Suprapubic skin (tissue), 4 donors: ENCODE data around the gene LDB2. TPM values are rescaled to one million over a fixed set of nuclear protein-coding genes. Genes with fewer than 3 reads are reported as not detected.

Experiments used
- DNase-seq, 2 donors: peaks; one replicate each; pipeline ENCODE4 v3.0.0-alpha.2; 2019; ENCODE audit warnings: low spot score in 2 of 2
- H3K27ac ChIP-seq: fragments of 200-600 bp; sonication (generic); one replicate; pipeline ENCODE4 v1.5.1; 2019
- H3K27me3 ChIP-seq: fragments of 200-600 bp; sonication (generic); one replicate; pipeline ENCODE4 v1.5.1; 2019
- H3K36me3 ChIP-seq: fragments of 200-600 bp; sonication (generic); one replicate; pipeline ENCODE4 v1.5.1; 2019
- H3K4me1 ChIP-seq: fragments of 200-600 bp; sonication (generic); one replicate; pipeline ENCODE4 v1.5.1; 2019
- H3K4me3 ChIP-seq: fragments of 200-600 bp; sonication (generic); one replicate; pipeline ENCODE4 v1.5.1; 2019; ENCODE audit warnings: mild to moderate bottlenecking
- H3K9me3 ChIP-seq: fragments of 200-600 bp; sonication (generic); one replicate; pipeline ENCODE4 v1.5.1; 2019
- EP300 ChIP-seq: sonication (generic); formaldehyde crosslinking; IDR thresholded peaks from one replicate; pipeline ENCODE4 v1.6.1; 2017; ENCODE audit warnings: antibody characterized with exemption
- POLR2A ChIP-seq, 2 donors: fragments of 450-650 bp; IDR thresholded peaks; one replicate each; pipeline ENCODE4 v1.6.1; 2017; ENCODE audit warnings: antibody characterized with exemption in 2 of 2, mild to moderate bottlenecking in 2 of 2, moderate library complexity in 2 of 2
- POLR2AphosphoS5 ChIP-seq, 3 donors: sonication (generic); formaldehyde crosslinking; IDR thresholded peaks; one replicate each; pipeline ENCODE4 v1.6.1; 2017; ENCODE audit warnings: antibody characterized with exemption in 3 of 3
- WGBS: methylation state at CpG from one replicate; pipeline ENCODE4 v1.1.5; 2018; 5-methylcytosine and 5-hydroxymethylcytosine counted together
- total RNA-seq, 4 donors: library from RNA; depleted of rRNA; stranded (reverse); fragments of >200 nt; gene quantifications; one replicate each; pipeline ENCODE4 v1.1.0, GENCODE V29; 2016
- TF ChIP-seq, protein P1 (sequence below), 2 donors: fragments of 200-600 bp in 1 of 2; fragments of 450-650 bp in 1 of 2; sonication (generic) in 1 of 2; IDR thresholded peaks; one replicate each; pipeline ENCODE4 v1.5.1; 2016 to 2019; ENCODE audit warnings: antibody characterized with exemption in 2 of 2, mild to moderate bottlenecking in 1 of 2, moderate library complexity in 1 of 2

LDB2 gene
- total RNA-seq, 4 donors from 2014 or later: 4.7 to 17.7 (median 9.9) TPM

DNA sequence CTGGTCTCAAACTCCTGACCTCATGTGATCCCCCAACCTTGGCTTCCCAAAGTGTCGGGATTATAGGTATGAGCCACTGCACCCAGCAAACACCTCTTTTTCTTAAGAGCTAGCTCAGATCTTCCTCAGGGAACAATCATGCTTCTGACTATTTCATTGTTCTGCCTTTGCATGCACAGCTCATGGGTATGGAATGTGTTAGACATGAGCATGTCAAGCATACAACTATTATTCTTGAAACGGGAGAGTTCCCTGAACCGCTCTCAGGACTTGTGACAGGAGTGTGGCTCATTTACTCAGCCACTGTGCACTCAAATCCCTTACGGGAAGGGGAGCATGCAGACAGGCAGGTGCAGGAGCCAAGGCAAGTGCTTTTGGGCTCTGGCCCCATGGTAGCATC, 440.5 kb downstream of the LDB2 start:
- no peak overlapping the region for H3K27ac ChIP-seq
- no peaks in the 10 kb centered on the region for H3K9me3 ChIP-seq
- TF ChIP-seq EP300: no peak
- TF ChIP-seq, protein P1, sequence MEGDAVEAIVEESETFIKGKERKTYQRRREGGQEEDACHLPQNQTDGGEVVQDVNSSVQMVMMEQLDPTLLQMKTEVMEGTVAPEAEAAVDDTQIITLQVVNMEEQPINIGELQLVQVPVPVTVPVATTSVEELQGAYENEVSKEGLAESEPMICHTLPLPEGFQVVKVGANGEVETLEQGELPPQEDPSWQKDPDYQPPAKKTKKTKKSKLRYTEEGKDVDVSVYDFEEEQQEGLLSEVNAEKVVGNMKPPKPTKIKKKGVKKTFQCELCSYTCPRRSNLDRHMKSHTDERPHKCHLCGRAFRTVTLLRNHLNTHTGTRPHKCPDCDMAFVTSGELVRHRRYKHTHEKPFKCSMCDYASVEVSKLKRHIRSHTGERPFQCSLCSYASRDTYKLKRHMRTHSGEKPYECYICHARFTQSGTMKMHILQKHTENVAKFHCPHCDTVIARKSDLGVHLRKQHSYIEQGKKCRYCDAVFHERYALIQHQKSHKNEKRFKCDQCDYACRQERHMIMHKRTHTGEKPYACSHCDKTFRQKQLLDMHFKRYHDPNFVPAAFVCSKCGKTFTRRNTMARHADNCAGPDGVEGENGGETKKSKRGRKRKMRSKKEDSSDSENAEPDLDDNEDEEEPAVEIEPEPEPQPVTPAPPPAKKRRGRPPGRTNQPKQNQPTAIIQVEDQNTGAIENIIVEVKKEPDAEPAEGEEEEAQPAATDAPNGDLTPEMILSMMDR (IDR thresholded peaks at IDR 0.05): no peak
- no peak for TF ChIP-seq POLR2AphosphoS5 (IDR thresholded peaks at IDR 0.05)
- TF ChIP-seq POLR2A (IDR thresholded peaks at IDR 0.05): no peak
- no peak overlapping the region for H3K4me3 ChIP-seq
- no peaks in the 10 kb centered on the region for H3K27me3 ChIP-seq
- H3K4me1 ChIP-seq: no peaks in the 10 kb centered on the region
- WGBS: 83% methylated on average over 4 of the region's 4 CpGs
- H3K36me3 ChIP-seq: no peaks in the 10 kb centered on the region
- no peak for DNase-seq
